Measurements from ENCODE around the gene IFNGR1. TPM values are rescaled to one million over a fixed set of nuclear protein-coding genes. Genes with fewer than 3 reads are reported as not detected.

IFNGR1 gene
- total and polyA plus RNA-seq, 10 of the 15 experiments (the other 5 are each of a cell fraction or from before 2014, with no cell fraction given): 89.0 to 296 (median 138) TPM

- BruUV-seq (replicated peaks): no TSS peak
- no peak overlapping the region for H3K4me2 ChIP-seq (ENCODE audit: control insufficient read depth, insufficient read depth)
- H3K27me3 ChIP-seq (replicated peaks in 1 of 2; ENCODE audit: control insufficient read depth in 2 of 2, insufficient read depth in 2 of 2, low read length in 1 of 2): no peaks in the 10 kb centered on the region
- peaks cover 5% of the 10 kb centered on the region for H3K9me3 ChIP-seq (replicated peaks; ENCODE audit: control insufficient read depth, insufficient read depth, low read length)
- FAIRE-seq (no peak), DNase-seq (ENCODE audit: low read depth, low spot score) (no peak), ATAC-seq (no peak)
- H3K36me3 ChIP-seq (ENCODE audit: control insufficient read depth in 2 of 2, insufficient read depth in 2 of 2, low read length in 1 of 2): peaks cover 2 to 9% of the 10 kb centered on the region in 2 experiments
- POLR2A ChIA-PET: interaction anchor here (0.7 to 1.1 kb wide), 2 partner anchors 21 to 274 kb away, joined by 3 to 4 read pairs; no protein-coding TSS in a partner anchor
- no peaks in the 10 kb centered on the region for H3K79me2 ChIP-seq (ENCODE audit: control insufficient read depth, insufficient read depth, low read length)
- SMC1A ChIA-PET (ENCODE audit: uncharacterized antibody, unreplicated experiment): interaction anchor here (0.7 to 1.4 kb wide), 6 partner anchors 10 to 104 kb away, joined by 3 to 6 read pairs (median 4); partner anchors contain the start of gene IL22RA2
- in situ Hi-C loops (cut with MboI) (no loop called here), intact Hi-C loops (cut with micrococcal nuclease; ENCODE audit: unreplicated experiment) (no loop called here)
- H3K4me3 ChIP-seq: no peak overlapping the region
- RAD21 ChIA-PET (ENCODE audit: unreplicated experiment): no interaction called here
- TF ChIP-seq CREB1 (IDR thresholded peaks at IDR 0.05; ENCODE audit: low read depth): no peak
- 46% methylated on average over 5 of the region's 5 CpGs for WGBS (ENCODE audit: insufficient coverage, insufficient replicate concordance, low lambda C conversion rate, missing lambda C conversion rate)
- H3K27ac ChIP-seq (ENCODE audit: control insufficient read depth, insufficient read depth): no peak overlapping the region
- H4K20me1 ChIP-seq (ENCODE audit: control insufficient read depth, insufficient read depth): no peaks in the 10 kb centered on the region
- no peak overlapping the region for H2AFZ ChIP-seq (ENCODE audit: control insufficient read depth, low read depth, low read length)
- CTCF ChIA-PET: interaction anchor here (1.2 kb wide), 1 partner anchor 28 kb away, joined by 4 read pairs; no protein-coding TSS in a partner anchor
- no peak overlapping the region for H3K9ac ChIP-seq (ENCODE audit: control insufficient read depth, insufficient read depth, low read length)
- H3K4me1 ChIP-seq (ENCODE audit: control insufficient read depth, insufficient read depth, low read length): peaks cover 16% of the 10 kb centered on the region; the same call in 1 of the 2 replicates
These were observed 25.7 kb downstream of the IFNGR1 start for GRCh38 chr6:137193256-137194070.

GRCh38 chr6:137192821-137193220 lies 26.4 kb downstream of the IFNGR1 start:
- intact Hi-C loops (cut with micrococcal nuclease; ENCODE audit: unreplicated experiment): no loop called here
- in situ Hi-C loops (cut with MboI): no loop called here
- Histone ChIP-seq H3K9ac (ENCODE audit: control insufficient read depth, insufficient read depth, low read length) (no peak overlapping the region), H4K20me1 (ENCODE audit: control insufficient read depth, insufficient read depth) (no peaks in the 10 kb centered on the region), H3K4me1 (ENCODE audit: control insufficient read depth, insufficient read depth, low read length) (peaks cover 13% of the 10 kb centered on the region; the same call in 1 of the 2 replicates), H3K9me3 (replicated peaks; ENCODE audit: control insufficient read depth, insufficient read depth, low read length) (peaks cover 2% of the 10 kb centered on the region), H3K4me2 (ENCODE audit: control insufficient read depth, insufficient read depth) (no peak overlapping the region), H3K27me3 (replicated peaks in 1 of 2; ENCODE audit: control insufficient read depth in 2 of 2, insufficient read depth in 2 of 2, low read length in 1 of 2) (no peaks in the 10 kb centered on the region), H3K79me2 (ENCODE audit: control insufficient read depth, insufficient read depth, low read length) (no peaks in the 10 kb centered on the region), H2AFZ (ENCODE audit: control insufficient read depth, low read depth, low read length) (no peak overlapping the region), H3K36me3 (ENCODE audit: control insufficient read depth in 2 of 2, insufficient read depth in 2 of 2, low read length in 1 of 2) (peaks cover 0 to 4% of the 10 kb centered on the region in 2 experiments; a peak in 2 of 4 replicates), H3K4me3 (no peak overlapping the region), H3K27ac (ENCODE audit: control insufficient read depth, insufficient read depth) (no peak overlapping the region)
- no peak for ATAC-seq
- ChIA-PET CTCF (no interaction called here), SMC1A (ENCODE audit: uncharacterized antibody, unreplicated experiment) (interaction anchor here (0.7 to 2.5 kb wide), 6 partner anchors 16 to 104 kb away, joined by 3 to 6 read pairs (median 4); partner anchors contain the start of gene IL22RA2), RAD21 (ENCODE audit: unreplicated experiment) (no interaction called here), POLR2A (interaction anchor here (1.1 kb wide), 1 partner anchor 20 kb away, joined by 3 read pairs; no protein-coding TSS in a partner anchor)
- 97% methylated on average over 4 of the region's 4 CpGs for WGBS (ENCODE audit: insufficient coverage, insufficient replicate concordance, low lambda C conversion rate, missing lambda C conversion rate)
- no peak for FAIRE-seq
- BruUV-seq (replicated peaks): no TSS peak
- no peak for DNase-seq (ENCODE audit: low read depth, low spot score)
- TF ChIP-seq TCF7 (IDR thresholded peaks at IDR 0.05; ENCODE audit: borderline replicate concordance) (no peak), PBX3 (IDR thresholded peaks at IDR 0.05; ENCODE audit: insufficient replicate concordance, low read depth, low read length) (no peak), ZBTB4 (CRISPR knock-in tag; IDR thresholded peaks at IDR 0.05) (no peak), ATF3 (IDR thresholded peaks at IDR 0.05; ENCODE audit: borderline replicate concordance, extremely low read depth, low read depth, low read length) (no peak)

All from GM12878 (cell line).